Retinal pigment epithelial cell (primary cell): Measurements from ENCODE around the gene PGLYRP1.
A peak's percentile ranks its signal among the peaks of the same experiment; 100 is the strongest.

Source experiments
- DNase-seq: peaks from one replicate; pipeline ENCODE4 v3.0.0-alpha.2; 2010; ENCODE audit warnings: low read depth
- H3K4me3 ChIP-seq: 2 replicates; pipeline ENCODE4 v1.5.1; 2011; ENCODE audit warnings: mild to moderate bottlenecking, low read length, control low read depth, moderate library complexity
- CTCF ChIP-seq: conservative IDR thresholded peaks from 2 replicates; pipeline ENCODE4 v1.5.1; 2011; ENCODE audit warnings: low read depth, low read length, control low read depth, inconsistent platforms

PGLYRP1 gene

GRCh38 chr19:46015687-46016425 lies 7.0 kb downstream of the PGLYRP1 start:
- TF ChIP-seq CTCF = no peak
- DNase-seq = no peak
- H3K4me3 ChIP-seq = peak overlapping the region; percentile 55

GRCh38 chr19:46014941-46015686 lies 7.7 kb downstream of the PGLYRP1 start:
- TF ChIP-seq CTCF = no peak
- no peak for DNase-seq
- peak overlapping the region; percentile 33 for H3K4me3 ChIP-seq

GRCh38 chr19:46014534-46014933 lies 8.3 kb downstream of the PGLYRP1 start:
- H3K4me3 ChIP-seq = peak overlapping the region; percentile 33
- TF ChIP-seq CTCF = no peak
- no peak for DNase-seq

GRCh38 chr19:46009530-46010510 lies 13.0 kb downstream of the PGLYRP1 start:
- no peak for DNase-seq
- peak; percentile 85 for TF ChIP-seq CTCF

GRCh38 chr19:46006411-46006810 lies 16.4 kb downstream of the PGLYRP1 start:
- H3K4me3 ChIP-seq = no peak overlapping the region
- DNase-seq = no peak
- no peak for TF ChIP-seq CTCF

More at GRCh38 chr19:46009530-46010510, 13.0 kb downstream of the PGLYRP1 start:
- H3K4me3 ChIP-seq = no peak overlapping the region

- no peak for DNase-seq
- no peak overlapping the region for H3K4me3 ChIP-seq
- no peak for TF ChIP-seq CTCF
These were observed 20.1 kb downstream of the PGLYRP1 start for GRCh38 chr19:46002678-46003275.
